Measurements from ENCODE around the gene THRAP3. TPM values are rescaled to one million over a fixed set of nuclear protein-coding genes. Genes with fewer than 3 reads are reported as not detected.

THRAP3 gene
- total RNA-seq, 2 donors from 2014 or later: 145 to 165 TPM

DNA sequence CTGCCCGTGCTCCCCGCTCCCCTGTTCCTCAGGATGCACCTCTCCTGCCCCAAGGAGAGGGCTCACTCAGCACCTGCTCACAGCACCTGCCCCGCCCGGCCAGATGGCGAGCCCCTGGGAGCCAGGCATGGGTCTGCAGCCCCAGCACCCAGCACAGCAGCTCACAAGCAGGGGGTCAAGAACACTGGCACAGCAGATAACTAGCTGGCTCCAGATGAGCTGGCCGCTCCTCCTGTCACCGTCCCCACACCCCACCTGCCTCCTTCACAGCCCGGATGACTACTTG is 120.1 kb downstream of the THRAP3 start:
- no peak for DNase-seq
- WGBS, 2 experiments (ENCODE audit: insufficient coverage in 1 of 2, insufficient read length in 1 of 2): 81 to 85% methylated on average over 7 to 8 of the region's 8 CpGs
- peaks cover 41% of the 10 kb centered on the region for H3K36me3 ChIP-seq (ENCODE audit: control insufficient read depth, insufficient read depth, low read length)
- no peaks in the 10 kb centered on the region for H3K9me3 ChIP-seq (ENCODE audit: control insufficient read depth, low read length)
- Mint-ChIP-seq H3K4me3 (no peak overlapping the region), H3K27ac (no peak overlapping the region), H3K36me3 (ENCODE audit: low read depth) (peaks cover 48% of the 10 kb centered on the region), H3K9me3 (no peaks in the 10 kb centered on the region), H3K27me3 (ENCODE audit: insufficient read depth) (no peaks in the 10 kb centered on the region), H3K4me1 (no peaks in the 10 kb centered on the region)
- no peaks in the 10 kb centered on the region for H3K4me1 ChIP-seq (ENCODE audit: control insufficient read depth, insufficient read depth, low read length)
- TF ChIP-seq, protein P1, sequence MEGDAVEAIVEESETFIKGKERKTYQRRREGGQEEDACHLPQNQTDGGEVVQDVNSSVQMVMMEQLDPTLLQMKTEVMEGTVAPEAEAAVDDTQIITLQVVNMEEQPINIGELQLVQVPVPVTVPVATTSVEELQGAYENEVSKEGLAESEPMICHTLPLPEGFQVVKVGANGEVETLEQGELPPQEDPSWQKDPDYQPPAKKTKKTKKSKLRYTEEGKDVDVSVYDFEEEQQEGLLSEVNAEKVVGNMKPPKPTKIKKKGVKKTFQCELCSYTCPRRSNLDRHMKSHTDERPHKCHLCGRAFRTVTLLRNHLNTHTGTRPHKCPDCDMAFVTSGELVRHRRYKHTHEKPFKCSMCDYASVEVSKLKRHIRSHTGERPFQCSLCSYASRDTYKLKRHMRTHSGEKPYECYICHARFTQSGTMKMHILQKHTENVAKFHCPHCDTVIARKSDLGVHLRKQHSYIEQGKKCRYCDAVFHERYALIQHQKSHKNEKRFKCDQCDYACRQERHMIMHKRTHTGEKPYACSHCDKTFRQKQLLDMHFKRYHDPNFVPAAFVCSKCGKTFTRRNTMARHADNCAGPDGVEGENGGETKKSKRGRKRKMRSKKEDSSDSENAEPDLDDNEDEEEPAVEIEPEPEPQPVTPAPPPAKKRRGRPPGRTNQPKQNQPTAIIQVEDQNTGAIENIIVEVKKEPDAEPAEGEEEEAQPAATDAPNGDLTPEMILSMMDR (conservative IDR thresholded peaks at IDR 0.05): no peak
- H3K9ac ChIP-seq (ENCODE audit: extremely low read depth, low read length, poor library complexity, severe bottlenecking): no peak overlapping the region
- H3K4me3 ChIP-seq (ENCODE audit: low read length): no peak overlapping the region
- no peak overlapping the region for H3K27ac ChIP-seq (ENCODE audit: low read depth, low read length)
- no peaks in the 10 kb centered on the region for H3K27me3 ChIP-seq (ENCODE audit: control insufficient read depth, insufficient read depth, low read length, poor library complexity, severe bottlenecking)

DNA sequence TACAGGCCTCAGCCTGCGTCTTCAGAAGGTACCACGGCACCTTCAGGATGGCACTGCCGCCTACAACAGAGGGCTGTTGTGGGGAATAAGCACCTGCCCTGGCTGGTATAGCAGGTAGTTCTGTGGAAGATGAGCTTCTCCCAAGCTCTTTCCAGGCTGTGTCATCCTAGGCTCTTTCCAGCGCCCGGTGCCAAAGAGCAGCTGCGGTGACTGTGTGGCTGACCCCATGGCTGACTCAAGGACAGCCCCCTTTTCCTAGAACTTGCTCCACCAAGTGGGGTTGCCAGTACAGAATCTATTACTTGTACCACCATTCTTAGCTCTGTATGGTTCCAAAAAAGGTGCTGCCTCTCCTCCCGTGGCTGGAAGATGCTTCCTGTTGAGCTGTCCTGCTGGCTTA is 121.1 kb downstream of the THRAP3 start:
- H3K27ac ChIP-seq (ENCODE audit: low read depth, low read length): no peak overlapping the region
- no peaks in the 10 kb centered on the region for H3K9me3 Mint-ChIP-seq
- peaks cover 46% of the 10 kb centered on the region for H3K36me3 ChIP-seq (ENCODE audit: control insufficient read depth, insufficient read depth, low read length)
- H3K9ac ChIP-seq (ENCODE audit: extremely low read depth, low read length, poor library complexity, severe bottlenecking): no peak overlapping the region
- TF ChIP-seq, protein P1 (conservative IDR thresholded peaks at IDR 0.05): no peak
- no peak overlapping the region for H3K4me3 Mint-ChIP-seq
- no peaks in the 10 kb centered on the region for H3K27me3 ChIP-seq (ENCODE audit: control insufficient read depth, insufficient read depth, low read length, poor library complexity, severe bottlenecking)
- 91 to 99% methylated on average over 6 to 7 of the region's 7 CpGs for WGBS, 2 experiments (ENCODE audit: insufficient coverage in 1 of 2, insufficient read length in 1 of 2)
- no peak for DNase-seq
- no peaks in the 10 kb centered on the region for H3K9me3 ChIP-seq (ENCODE audit: control insufficient read depth, low read length)
- H3K4me1 ChIP-seq (ENCODE audit: control insufficient read depth, insufficient read depth, low read length): no peaks in the 10 kb centered on the region
- H3K4me3 ChIP-seq (ENCODE audit: low read length): no peak overlapping the region
- no peaks in the 10 kb centered on the region for H3K27me3 Mint-ChIP-seq (ENCODE audit: insufficient read depth)
- H3K36me3 Mint-ChIP-seq (ENCODE audit: low read depth): peaks cover 49% of the 10 kb centered on the region
- no peak overlapping the region for H3K27ac Mint-ChIP-seq
- H3K4me1 Mint-ChIP-seq: no peaks in the 10 kb centered on the region

DNA sequence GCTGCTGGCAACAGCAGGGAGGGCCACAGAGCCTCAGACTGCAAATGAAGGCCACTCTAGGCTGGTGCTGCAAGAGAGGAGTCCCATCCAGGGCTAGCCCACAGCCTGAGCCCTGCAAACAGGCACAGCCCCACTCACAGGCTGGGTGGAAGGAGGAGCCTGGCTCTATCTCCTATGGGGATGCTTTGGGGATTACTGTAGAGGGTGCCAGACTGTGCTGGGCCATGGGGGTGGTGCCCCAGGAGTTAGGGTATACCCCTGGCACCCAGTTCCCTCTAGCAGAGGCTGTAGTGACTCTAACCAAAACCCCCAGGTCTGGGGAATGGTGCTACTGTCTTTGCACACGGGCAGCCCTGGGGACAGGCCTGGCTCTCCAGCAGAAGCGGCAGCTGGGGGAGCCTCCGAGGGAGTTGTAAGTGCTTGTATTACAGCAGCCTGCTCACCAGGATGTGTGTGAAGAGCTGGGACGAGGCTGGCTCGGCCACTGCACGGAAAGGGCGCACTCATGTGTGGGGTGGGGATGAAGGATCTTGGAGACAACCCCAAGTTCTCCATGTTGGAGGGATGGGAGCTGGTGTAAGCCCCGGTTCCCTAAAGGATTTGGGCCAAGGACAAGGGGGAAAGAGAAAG is 122.6 kb downstream of the THRAP3 start:
- Histone ChIP-seq H3K4me3 (ENCODE audit: low read length) (no peak overlapping the region), H3K9me3 (ENCODE audit: control insufficient read depth, low read length) (no peaks in the 10 kb centered on the region), H3K27ac (ENCODE audit: low read depth, low read length) (no peak overlapping the region), H3K9ac (ENCODE audit: extremely low read depth, low read length, poor library complexity, severe bottlenecking) (no peak overlapping the region), H3K27me3 (ENCODE audit: control insufficient read depth, insufficient read depth, low read length, poor library complexity, severe bottlenecking) (no peaks in the 10 kb centered on the region), H3K4me1 (ENCODE audit: control insufficient read depth, insufficient read depth, low read length) (no peaks in the 10 kb centered on the region), H3K36me3 (ENCODE audit: control insufficient read depth, insufficient read depth, low read length) (peaks cover 51% of the 10 kb centered on the region)
- Mint-ChIP-seq H3K4me1 (no peaks in the 10 kb centered on the region), H3K4me3 (no peak overlapping the region), H3K9me3 (no peaks in the 10 kb centered on the region), H3K27ac (peak overlapping the region; percentile 64), H3K36me3 (ENCODE audit: low read depth) (peaks cover 38% of the 10 kb centered on the region), H3K27me3 (ENCODE audit: insufficient read depth) (no peaks in the 10 kb centered on the region)
- 93 to 100% methylated on average over 7 to 8 of the region's 8 CpGs for WGBS, 2 experiments (ENCODE audit: insufficient coverage in 1 of 2, insufficient read length in 1 of 2)
- TF ChIP-seq, protein P1 (conservative IDR thresholded peaks at IDR 0.05): no peak
- no peak for DNase-seq
